WI38 (cell line): ENCODE measurements around the gene TTLL12.
A peak's percentile ranks its signal among the peaks of the same experiment; 100 is the strongest.

Experiments used
- H3K4me3 ChIP-seq: 2 replicates; pipeline ENCODE4 v1.5.1; 2011; ENCODE audit warnings: low read depth, mild to moderate bottlenecking, control low read depth, low read length
- CTCF ChIP-seq: IDR thresholded peaks from 2 replicates; pipeline ENCODE4 v1.5.1; 2012; ENCODE audit warnings: low read depth, mild to moderate bottlenecking, control low read depth, low read length

TTLL12 gene

GRCh38 chr22:43198936-43199335 lies 12.0 kb upstream of the TTLL12 start:
- no peak overlapping the region for H3K4me3 ChIP-seq
- TF ChIP-seq CTCF = no peak

- TF ChIP-seq CTCF = no peak
- no peak overlapping the region for H3K4me3 ChIP-seq
Measured at GRCh38 chr22:43198126-43198525, 11.2 kb upstream of the TTLL12 start.

- H3K4me3 ChIP-seq = no peak overlapping the region
- no peak for TF ChIP-seq CTCF
Measured at GRCh38 chr22:43197271-43197941, 10.5 kb upstream of the TTLL12 start.

GRCh38 chr22:43191831-43192230 lies 4.9 kb upstream of the TTLL12 start:
- H3K4me3 ChIP-seq = no peak overlapping the region
- no peak for TF ChIP-seq CTCF

- no peak for TF ChIP-seq CTCF
- H3K4me3 ChIP-seq = no peak overlapping the region
Measured at GRCh38 chr22:43188829-43189545, 2.1 kb upstream of the TTLL12 start.

- H3K4me3 ChIP-seq = peak overlapping the region; percentile 61
- TF ChIP-seq CTCF = no peak
Measured at GRCh38 chr22:43187171-43188099, 501 bp upstream of the TTLL12 start.
